Limb (tissue), 2 donors: ENCODE results near the gene DOK5.

Experiments
- DNase-seq, 2 donors: peaks; one replicate each; pipeline ENCODE4 v3.0.0-alpha.2; 2016; ENCODE audit errors: extremely low spot score in 2 of 2

DOK5 gene

DNA sequence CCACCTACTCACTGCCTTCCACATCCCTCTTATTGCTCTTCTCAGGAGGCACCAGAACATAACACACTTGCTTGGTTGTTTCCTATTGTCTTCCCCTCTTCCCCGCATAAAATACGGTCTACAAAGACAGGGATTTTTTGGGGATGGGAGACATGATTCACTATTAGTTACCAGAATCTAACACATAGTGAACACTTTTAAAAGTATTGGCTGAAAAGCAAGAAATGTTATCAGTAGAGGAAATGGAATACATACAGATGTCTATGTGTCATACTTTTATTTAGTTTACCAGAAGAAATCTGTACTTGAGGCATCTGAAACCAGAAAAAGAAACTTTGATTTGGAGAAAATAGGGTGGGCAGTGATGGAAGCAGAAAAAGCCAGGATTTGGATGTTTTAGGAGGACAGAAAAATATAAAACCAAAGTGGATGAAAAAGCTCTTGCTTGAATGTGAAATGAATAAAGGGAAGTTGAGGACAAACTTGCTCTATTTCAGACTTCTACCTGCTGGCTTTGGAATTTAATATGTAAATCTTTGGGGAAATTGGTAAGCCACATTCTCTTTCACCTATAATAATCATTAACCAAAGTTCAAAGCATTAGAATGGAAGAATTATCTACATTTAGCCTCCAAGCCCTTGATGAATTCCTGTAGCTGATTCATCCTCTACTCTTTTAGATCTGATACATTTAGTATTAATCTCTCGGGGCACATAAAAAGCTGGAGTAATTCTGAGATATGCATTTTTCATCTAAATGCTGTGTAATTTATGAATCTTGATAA, 82.6 kb downstream of the DOK5 start:
- no peak for DNase-seq

DNA sequence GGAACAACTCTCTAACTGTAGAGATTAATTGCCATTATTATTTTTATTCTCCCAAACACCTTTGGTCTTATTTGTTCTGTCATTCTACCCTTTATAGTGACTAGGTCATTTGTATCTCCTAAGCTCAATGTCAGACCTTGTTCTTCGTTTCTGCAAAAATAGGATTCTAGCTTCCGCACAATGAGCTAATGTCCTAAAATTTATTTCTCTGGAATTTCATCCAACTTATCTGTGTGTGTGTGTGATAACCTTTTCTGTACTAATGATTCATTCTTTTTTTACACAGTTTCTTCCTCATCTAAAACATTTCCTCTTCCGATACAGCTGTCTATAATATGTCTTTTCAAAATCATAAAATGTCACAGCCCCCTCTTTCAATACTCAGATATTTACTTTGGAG, 84.5 kb downstream of the DOK5 start:
- no peak for DNase-seq

DNA sequence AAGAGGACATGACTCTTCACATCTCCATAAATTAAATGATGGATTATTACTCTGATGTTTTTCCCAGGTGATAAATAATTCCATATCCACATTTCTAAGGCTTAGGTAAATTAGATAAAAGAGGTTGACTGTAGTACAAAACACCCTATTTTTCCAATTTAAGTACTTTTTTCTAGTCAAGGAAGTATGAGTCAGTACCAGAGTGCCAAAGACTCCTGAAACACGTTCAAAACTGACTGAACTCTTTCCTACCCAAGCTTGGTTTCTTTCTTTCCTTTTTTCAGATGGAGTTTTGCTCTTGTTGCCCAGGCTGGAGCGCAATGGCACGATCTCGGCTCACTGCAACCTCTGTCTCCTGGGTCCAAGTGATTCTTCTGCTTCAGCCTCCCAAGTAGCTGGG, 85.0 kb downstream of the DOK5 start:
- DNase-seq = no peak

DNA sequence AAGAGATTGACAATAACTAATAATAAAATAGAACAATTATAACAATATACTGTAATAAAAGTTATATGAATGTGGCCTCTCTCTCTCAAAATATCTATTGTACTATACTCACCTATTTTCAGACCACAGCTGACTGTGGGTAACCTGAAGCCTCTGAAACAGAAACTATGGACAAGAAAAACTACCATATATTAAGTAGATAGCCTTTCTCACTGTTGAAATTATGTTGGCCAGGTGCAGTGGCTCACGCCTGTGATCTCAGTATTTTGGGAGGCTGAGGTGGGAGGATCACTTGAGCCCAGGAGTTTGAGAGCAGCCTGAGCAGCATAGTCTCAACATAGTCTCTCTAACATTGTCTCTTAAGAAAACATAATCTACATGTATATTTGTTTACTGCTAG, 89.9 kb downstream of the DOK5 start:
- DNase-seq = no peak

DNA sequence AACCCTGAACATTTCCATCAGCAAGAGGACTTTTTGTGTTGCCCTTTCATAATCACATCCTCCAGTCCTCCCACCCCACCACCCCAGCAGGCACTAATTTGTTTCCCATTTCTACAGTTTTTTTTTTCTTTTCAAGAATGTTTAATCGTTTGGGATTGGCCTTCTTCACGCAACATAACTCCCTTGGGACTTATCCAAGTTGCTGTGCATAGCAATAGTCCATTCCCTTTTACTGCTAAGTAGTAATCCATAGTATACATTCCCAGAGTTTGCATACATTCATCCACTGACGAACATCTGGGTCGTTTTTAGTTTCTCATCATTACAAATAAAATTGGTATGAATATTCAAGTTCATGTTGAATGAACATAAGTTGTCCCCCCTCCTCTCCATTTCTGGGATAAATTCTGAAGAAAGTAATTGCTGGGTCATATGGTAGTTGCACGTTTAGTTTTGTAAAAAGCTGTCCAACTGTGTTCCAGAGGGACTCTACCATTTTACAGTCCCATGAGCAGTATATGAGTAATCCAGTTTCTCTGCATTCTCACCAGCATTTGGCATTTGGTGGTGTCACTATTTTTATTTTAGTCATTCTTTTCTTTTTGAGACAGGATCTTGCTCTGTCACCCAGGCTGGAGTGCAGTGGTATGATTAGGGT, 90.8 kb downstream of the DOK5 start:
- no peak for DNase-seq

DNA sequence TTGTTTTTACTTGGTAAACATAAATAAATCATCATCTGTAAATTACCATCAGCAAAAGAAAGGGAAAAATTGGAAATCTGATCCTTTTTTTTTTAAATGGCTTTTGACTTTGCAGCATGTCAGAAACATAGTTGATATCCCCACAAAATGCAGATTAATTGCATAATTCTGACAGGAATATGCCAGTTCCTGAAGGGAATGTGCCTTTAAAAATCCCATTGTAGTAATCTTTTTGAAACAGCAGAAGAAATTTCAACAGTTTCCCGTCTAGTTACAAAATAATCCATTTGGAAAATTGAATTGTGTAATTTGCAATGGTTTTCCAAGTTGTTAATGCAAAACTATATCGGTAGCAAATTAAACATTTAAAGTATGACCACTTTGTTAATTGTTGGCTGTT, 95.2 kb downstream of the DOK5 start:
- DNase-seq = no peak

DNA sequence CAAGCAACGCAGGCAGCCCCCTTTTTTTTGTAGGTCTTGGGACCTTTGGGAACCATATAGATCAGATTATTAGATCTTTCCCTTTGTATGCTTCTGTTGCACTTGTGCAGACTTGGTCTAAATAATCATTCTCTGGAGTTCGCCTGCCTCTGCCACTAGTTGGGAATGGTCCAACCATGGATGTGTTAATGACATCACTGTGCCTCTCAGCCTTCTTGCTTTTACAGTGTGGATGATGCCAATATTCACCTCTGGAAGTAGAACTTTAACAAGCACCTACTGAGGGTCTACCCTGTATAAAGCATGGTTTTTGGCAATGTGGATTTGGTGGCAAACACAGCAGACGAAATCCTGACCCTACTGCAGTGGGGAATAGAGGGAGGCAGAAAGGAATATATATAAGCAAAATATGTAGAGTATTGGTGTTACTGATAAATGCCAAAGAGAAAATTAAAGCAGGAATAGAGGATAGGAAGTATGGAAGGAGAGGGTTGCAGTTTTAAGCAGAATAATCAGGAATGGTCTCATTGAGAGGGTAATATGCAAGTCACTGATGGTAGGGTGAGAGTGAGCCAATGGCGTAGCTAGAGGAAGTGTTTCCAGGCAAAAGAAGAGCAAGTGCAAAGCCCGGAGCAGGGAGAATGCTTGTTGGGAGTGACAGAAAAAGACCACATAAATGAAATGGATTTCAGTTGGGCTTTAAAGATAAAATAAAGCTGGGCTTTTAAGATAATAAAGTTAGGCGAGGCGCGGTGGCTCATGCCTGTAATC, 97.5 kb downstream of the DOK5 start:
- DNase-seq = no peak

DNA sequence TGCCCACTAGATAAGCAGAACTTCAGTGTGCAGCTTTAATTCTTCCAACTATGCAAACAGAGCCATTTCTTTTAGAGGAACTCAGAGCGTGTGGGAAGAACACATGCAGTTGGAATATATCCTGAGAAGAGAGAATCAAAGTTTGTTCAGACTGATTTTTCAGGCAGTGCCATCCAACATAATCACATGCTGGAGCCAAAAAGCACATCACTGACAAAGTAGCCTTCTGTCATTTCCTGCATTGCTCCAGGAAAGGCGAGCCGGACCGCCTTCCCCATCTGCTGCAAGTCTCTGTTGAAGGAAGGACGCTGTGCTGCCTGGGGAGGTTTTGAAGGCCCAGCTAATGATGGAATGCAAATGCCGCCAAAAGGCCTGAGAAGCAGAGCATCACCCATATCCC, 98.4 kb downstream of the DOK5 start:
- DNase-seq = no peak

DNA sequence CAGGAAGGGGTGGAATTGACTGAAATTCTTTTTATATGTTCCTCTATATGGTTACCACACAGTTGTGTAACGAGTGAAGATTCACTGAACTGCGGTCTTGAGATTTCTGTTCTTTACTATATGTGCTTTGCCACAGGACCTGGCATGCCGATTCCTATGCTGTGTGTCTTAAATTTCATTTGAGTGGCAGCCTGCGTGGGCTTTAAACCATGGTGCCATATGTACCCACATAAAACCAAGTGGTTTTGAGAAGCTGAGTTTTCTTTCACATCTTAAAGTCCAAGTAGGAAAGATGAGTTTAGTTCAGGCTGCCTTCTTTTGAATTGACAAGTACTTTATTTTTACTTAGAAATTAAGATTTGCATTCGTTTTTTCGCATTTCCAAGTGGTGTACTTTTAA, 101.1 kb downstream of the DOK5 start:
- DNase-seq = no peak

DNA sequence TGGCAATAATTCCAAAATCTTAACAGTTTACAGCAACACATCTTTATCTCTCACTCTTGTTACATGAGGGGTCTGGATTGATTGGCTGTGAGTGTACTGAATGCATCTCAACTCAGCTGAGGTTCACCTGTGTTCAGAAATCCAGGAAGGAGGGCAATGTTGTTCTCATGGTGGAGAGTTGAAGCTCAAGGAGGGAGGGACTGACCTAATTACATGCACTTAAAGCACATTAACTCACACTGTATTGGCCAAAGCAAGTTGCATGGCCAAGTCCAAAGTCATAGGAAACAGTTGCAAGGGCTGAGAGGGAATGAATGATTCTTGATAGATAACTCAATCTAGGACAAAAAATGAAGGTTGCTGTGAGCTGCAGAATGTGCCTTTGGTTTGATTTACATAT, 102.2 kb downstream of the DOK5 start:
- DNase-seq = no peak

DNA sequence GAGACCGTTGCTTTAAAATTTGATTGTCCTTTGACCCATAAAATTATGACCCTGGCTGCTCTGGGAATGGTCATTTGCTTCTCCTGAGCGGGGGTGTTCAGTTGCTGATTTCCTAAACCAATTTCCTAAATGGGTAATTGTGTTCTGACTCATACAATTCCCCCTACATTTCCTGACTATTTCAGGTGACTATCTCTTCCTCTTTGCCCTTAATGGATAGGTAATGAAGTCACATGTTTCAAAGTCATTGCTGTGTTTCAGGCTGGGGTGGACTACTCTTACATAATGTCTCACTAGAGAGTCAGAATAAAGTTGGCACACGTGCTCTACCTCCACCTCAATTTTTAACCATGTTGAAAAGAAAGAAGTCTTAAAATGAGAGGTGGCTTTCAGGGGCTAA, 109.8 kb downstream of the DOK5 start:
- DNase-seq = no peak

DNA sequence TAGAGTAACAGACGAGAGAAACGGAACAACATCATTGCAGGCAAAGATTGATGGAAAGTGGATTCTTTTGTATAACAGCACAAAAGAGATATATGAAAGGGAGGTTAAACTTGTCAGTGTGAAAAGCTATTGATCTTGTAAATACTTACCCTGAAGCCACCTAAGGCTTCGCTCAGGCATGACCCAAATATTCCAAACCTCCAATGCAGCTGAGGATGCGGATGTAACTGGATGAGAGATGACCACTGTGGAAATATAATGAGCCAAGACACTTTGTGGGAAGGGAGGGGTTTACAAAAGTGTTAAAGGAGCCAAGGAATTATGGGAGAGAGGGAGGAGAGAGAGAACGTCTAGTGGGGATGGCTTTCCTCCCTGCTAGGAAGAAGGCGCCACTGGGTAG, 112.0 kb downstream of the DOK5 start:
- no peak for DNase-seq

DNA sequence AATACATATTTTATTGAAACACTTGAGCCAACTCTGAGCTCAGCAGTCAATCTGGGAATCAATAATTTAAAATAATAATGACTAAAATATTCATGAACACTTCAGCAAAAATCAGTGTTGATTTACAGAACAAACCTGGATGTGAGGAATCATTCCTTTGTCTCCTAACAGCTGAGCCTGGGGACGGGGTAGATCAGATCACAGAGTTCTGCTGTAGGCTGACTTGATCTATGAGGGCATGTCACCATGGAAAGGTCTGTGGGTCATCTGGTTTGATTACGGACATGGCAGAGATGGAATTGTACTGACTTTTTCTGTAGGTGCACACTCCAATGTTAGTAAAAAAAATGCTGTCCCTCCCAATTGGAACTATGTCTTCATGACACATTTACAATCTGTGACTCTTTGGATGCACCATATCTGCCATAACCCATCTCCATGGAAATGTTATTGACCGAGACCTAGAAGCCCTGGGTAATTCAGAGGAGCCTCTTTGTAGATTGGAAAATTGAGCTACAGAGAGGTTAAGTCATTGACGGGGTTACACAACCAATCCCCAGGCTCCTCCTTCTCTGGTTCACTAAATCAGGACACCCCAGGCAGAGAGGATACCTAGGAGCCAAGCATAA, 114.1 kb downstream of the DOK5 start:
- no peak for DNase-seq

DNA sequence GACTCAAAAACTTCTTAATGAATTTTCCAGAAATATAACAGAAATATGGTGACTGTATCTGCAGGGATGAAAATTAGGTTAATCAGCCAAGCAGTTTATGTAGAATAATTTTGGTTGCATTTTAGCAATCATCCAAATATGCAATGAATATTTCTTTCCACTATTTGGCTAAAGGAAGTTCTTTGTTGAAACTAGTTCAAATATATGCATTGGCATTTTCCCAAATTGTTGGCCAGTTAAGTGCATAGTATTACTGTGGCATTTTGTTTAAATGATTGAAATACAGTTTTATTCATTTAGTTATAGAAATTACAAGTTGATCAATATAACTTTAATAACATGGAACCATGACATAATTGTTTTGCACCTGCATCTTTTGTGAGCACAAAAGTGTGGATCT, 115.5 kb downstream of the DOK5 start:
- DNase-seq = no peak

DNA sequence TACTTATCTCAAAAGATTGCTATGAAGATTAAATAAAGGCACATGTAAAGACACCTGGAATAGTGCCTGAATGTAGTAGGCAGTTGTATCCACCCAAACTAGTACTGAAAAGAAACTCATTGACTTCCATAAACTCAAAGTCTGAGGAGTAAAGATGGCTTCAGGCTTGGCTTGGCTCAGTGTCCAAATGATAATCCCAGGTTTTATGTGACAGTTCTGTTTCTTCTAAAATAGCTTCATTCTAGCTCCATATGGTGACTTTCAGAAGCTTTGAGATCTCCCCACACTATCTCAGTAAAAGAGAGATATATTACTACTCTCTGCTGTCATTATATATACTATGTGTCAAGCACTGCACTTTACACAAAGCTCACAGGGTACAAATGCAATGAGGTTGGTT, 121.3 kb downstream of the DOK5 start:
- no peak for DNase-seq

DNA sequence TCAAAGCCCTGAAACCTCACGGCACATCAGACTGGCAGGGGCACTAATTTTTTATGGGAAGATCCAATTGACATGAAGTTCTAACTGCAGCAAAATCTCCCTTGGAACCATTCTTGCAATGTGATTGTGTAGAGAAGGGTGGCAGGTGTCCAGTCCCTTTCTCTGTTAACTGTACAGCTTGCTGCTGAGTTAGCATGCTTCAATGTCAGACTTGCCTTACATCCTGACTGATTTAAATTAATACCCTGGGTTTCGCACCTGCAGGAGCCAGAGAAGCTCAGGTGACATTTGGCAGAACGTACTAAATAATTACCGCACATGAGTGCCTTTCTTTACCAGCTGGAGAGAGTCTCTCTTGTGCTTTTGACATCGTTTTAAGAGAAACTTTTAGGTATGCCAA, 123.0 kb downstream of the DOK5 start:
- no peak for DNase-seq

DNA sequence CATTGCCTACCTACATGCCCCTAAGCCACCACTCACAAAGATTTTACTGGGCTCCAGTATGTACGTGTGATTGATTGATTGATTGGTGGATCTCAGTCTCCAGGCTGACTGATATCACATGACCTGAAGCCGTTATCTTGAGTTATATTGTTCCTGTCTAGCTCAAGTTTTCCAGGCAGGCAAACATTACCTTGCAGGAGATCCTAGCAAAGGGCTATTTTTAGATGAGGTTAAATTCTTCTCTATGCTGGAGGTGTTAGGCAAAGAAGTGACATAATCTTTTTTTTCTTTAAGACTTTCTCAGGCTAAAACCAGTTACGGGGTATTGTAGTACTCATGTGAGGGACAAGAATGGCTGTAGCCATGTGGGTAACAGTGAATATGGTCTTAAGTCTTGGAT, 125.2 kb downstream of the DOK5 start:
- DNase-seq = no peak

DNA sequence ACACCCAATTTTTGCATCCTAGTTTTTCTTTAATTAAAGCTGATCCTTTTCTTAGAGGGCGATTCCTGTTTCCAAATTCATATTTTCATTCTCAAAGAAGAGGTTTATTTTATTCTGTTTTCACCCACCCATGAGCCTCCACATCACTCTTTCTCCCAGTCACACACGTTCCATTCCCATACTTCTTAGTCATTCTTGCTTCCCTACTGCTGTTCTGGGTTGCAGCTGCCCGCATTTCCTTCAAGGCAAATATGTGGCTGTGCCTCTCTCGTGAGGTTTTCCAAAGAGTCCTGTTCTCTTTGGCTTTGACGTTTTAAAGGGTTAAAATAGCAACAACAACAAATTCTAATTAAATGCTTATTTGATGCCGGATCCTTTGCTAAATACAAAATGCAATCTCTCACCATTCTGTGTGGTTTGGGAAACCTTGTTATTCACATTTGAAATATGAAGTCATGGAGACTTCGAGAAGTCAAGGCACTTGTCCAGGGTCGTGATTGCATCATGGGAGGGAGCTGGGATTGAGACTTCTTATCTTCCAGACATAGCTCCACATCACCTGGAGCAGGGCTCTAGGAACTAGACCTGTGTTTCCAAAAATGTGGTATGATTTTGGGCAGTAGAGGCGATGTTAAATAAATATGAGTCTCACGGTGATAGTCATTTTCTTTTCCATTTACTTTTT, 126.6 kb downstream of the DOK5 start:
- no peak for DNase-seq

DNA sequence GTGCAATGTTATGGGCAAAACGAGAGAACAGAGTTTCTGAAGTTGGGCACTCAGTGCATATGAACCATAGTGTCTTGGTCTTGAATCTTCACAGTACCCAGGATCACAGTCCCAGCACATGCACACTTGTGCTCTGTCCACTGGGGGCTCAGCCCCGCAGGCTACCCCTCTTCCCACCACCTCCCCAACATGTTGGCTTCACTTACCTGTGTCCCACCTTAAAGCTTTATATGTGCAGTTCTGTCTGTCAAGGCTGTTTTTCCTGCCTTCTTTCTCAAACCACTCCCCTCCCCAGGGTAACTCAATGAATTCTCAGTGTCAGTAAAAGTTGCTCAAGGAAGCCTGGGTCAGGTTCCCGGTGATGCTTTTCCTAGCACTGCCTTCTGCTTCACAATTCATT, 129.9 kb downstream of the DOK5 start:
- no peak for DNase-seq

DNA sequence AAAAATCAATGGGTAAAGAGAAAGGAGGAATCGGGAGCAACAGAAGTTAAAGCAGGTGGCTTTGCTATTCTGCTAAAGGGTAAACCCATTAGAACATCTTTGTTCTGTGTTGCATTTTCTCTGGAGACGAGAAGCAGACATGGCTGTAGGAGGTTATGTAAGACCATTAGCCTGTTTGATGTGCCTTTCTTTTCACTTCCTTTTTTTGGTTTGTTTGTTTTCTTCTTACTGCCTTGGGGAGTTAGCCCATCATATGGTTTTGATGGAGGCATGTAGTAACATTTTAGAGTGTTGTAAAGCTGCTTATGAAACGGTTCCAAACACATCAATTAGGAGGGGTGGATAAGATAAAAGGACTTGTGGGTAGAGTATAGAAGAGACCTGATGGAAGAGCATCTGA, 131.0 kb downstream of the DOK5 start:
- DNase-seq = no peak

DNA sequence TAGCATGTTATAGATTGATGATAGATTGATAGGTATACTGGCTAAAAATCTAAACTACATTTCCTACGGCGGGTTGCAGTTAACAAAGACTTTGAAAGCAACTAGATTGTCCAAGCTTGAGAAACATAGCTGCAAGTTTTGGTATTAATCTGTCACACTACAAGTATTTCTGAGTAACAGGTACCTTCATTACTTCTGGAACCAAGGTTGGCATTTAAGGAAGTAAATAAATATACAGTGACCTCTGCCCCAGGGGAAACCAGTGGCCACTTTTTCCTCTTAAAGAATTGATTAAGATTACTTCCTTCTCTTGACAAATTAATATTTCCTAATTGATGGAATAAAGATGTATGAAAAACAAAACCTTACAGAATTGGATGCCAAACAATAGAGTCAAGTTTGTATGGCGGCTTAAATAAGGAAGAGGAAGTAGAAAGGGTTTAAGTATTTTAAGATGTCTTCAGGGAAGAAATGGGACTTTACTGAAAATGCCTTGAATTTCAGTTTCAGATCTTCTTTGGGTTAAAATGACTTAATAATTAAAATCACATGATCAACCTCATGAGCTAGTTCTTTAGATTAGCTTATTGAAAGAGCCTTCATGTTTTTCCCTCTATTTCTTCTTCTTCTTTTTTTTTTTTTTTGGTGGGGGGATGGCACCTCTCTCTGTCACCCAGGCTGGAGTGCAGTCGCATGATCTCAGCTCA, 132.8 kb downstream of the DOK5 start:
- DNase-seq = no peak
